NCI-H2171 treated with DMSO at 0.1 percent for 48 hours (cell line): ENCODE data around the gene CGB8.
"Not testable (repeated sequence)": the region's sequence is repeated elsewhere in the genome, so short reads cannot be mapped to it uniquely, and the experiment has no call there.

ENCODE experiments used
- DNase-seq: peaks from one replicate; lab custom pipeline; 2025; lab: John Stamatoyannopoulos, UW

CGB8 gene

DNA sequence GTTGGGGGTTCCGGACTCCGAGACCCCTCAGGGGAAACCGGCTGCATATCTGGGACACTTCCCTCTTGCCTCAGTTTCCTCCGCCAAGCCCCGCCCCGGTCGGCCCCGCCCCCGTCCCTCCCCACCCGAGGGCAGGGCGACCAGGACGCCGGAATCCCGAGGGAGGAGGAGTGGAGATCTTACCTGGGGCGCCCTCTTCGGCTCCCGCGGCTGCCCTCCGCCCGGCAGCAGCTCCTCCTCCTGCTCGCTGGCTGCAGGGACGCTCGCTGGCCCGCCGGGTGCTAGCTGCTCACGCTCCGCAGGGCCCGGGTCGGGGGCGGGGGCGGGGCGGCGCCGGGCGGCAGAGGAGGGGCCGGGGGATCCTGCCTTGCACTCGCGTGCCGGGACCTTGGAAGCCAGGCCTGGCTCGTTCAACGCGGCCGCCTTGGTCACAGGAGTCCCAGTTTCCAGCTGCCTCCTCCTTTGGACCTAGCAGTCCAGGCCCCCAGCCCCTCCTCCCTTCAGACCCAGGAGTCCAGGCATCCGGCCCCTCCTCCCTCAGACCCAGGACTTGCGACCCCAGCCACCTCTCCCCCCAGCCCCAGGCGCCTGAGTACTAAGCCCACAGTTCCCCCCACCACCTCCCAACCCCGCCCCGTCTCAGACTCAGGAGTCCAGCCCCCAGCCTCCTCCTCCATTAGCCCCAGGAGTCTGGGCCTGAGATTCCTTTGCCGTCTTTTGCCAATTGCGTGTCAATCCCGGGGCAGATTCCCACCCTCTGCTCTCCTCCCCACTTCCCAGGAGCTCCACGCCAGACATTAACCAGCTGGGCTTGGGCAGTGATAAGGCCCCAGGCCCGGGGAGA, 16.1 kb upstream of the CGB8 start, which contains the start of gene NTF4:
TSS of gene NTF4 (minus strand) at position 51 of the 844 bp plus-strand sequence. CDS start 2,821 bp downstream, outside the sequence.
- peak; percentile 28 for DNase-seq

DNA sequence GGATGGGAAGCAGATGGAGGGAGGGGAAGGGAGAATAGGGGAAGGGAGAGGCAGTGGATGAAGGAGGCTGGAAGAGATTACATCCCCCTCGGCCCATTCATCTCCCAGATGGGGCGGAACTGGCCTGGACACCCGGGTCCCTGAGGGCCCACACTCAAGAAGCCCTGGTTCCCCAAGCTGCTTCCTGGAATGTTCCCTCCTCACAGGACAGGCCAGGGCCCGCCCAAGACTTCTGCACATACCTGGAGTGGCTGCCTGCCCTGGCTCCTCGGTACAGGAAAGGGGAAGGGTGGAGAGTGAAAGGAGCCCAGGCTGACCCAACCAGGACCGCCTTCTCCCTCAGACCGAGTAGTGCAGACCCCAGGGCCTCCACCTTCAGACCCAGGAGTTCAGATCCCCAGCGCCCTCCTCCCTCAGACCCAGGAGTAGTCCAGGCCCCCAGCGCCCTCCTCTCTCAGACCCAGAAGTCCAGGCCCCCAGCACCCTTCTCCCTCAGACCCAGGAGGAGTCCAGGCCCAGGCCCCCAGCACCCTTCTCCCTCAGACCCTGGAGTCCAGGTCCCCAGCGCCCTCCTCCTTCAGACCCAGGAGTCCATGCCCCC, 15.2 kb upstream of the CGB8 start:
- DNase-seq = peak; percentile 6

DNA sequence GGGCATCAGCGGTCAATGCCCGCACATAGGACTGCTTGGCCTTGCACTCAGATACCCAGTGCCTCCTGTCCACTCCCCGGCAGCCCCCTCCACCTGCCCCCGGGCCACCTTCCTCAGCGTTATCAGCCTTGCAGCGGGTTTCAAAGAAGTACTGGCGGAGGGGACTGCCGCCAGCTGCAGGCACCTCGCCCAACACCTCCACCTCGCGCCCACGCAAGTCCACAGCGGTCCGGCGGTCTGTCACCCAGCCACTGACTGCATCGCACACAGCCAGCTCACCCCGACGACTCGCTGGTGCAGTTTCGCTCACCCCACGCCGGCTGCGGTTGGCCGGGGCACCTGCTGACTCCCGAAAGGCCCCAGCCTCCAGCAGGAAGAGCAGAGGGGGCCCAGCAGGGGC, 12.5 kb upstream of the CGB8 start:
- no peak for DNase-seq

DNA sequence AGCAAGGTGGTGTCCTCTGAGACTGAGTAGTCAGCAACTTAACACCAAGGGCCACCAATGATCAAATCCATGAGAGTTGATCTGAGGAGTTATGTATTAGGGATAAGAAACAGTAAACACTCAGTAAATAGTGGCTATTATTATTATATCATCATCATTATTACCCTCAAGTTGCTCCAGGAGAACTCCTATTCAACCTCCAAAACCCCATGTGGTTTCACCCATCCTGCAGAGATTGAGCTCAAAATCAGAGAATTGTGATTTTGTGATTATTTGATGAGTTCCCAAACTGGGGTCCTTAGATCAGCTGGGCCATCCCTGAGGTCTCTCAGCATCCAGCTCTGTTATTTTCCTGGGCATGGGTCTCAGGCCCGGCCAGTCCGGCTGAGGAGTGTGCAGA, 12.1 kb upstream of the CGB8 start:
- DNase-seq = no peak

DNA sequence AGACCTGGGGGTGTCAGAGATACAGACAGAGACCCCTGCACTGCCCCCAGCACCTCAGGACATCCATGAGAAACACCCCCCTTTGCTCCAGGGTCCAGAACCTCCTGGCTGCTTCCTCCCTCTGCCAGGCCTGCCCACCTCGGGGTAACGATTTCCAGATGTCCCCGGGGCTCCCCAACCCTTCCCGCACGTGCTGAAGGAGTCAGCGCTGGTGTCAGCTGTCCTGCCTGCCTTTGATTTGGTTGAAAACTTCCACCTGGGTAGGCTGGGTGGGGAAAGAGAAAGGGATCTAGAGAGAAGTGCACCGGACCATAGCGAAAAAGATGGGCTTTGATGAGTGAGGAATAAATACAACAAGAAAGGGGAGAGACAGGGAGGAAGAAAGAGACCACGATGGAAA, 10.1 kb upstream of the CGB8 start:
- no peak for DNase-seq

DNA sequence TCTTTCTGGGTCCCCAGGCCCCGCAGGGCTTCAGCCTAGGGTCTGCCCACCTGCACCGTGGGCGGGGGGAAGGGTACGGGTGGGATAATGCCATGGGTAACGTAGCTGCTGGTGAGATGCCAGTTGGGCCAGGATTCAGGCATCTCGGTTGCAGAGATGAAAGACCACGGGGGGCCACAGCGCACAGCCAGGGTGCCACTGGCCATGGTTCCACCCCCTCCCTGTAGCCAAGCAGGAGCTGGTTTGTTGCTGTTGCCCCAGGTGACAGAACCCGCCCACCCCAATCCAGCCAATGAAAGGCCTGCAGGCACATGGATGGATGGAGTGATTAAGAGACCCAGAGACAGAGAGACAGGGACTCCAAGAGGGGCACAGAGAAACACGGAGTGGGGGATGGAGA, 9.7 kb upstream of the CGB8 start:
- DNase-seq = no peak

DNA sequence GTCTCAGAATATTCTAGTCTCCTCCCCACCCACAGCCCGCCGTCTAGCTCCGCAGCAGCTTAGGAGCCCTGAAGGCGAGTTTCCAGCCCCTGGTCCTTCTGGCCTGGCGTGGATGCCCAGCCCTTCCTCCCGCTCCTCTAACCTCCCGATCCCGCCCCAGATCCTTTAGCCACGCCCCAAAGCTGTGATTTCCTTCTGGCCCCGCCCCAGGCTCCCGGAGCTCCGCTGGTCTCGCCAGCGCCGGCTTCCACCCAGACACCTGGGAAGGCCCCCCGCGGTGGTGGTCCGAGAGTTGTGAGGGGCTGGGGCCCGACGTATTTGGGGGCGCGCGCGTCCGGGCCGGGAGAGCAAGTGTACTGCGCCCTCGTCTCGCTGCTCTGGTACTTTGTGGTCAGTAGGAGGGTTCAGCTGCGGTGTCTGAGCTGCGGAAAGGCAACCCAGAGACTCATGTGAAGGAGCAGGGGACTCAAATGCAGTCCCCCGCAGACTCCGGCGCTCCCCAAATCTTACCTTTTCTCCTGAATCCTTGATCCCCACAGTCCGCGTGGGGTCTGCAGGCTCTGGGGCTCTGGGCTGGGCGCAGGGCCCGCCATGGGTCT, 8.8 kb upstream of the CGB8 start, which contains the start of gene CGB7:
TSS of gene CGB7 (minus strand) at position 114 of the 599 bp plus-strand sequence. CDS start 2,374 bp downstream, outside the sequence.
- DNase-seq = no peak

DNA sequence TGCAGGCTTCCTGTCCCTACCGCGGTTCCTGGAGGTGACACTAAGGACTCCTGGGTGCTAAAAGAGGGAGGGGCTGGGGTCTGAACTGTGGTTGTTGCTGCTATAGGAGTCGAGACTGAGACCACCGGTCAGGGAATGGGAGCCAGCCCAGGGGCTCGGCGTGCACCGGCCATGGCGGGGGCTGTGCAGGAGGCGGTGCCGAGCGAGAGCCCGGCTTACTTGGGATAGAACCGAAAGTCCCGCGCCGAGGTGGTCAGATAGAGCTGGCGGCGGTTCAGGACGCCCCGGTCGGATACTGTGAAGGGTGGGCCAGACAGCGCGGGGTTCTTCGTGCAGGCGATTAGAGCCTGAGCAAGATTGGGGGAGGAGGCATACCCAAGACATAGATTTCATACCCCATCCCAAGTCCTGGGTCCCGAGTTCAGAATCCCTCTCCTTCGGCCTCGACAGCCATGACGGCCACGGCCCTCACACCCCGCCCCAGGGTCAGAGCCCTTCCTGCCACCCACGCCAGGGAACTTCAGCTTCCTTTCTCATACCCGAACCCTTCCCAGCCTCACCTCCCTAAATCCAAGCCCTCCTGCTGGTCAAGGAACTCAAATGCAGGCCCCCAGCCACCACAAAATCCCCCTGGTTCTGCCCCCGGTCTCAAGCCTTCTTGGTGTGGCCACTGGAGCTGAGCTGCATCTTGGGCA, 8.1 kb upstream of the CGB8 start:
- DNase-seq = not testable (repeated sequence)

DNA sequence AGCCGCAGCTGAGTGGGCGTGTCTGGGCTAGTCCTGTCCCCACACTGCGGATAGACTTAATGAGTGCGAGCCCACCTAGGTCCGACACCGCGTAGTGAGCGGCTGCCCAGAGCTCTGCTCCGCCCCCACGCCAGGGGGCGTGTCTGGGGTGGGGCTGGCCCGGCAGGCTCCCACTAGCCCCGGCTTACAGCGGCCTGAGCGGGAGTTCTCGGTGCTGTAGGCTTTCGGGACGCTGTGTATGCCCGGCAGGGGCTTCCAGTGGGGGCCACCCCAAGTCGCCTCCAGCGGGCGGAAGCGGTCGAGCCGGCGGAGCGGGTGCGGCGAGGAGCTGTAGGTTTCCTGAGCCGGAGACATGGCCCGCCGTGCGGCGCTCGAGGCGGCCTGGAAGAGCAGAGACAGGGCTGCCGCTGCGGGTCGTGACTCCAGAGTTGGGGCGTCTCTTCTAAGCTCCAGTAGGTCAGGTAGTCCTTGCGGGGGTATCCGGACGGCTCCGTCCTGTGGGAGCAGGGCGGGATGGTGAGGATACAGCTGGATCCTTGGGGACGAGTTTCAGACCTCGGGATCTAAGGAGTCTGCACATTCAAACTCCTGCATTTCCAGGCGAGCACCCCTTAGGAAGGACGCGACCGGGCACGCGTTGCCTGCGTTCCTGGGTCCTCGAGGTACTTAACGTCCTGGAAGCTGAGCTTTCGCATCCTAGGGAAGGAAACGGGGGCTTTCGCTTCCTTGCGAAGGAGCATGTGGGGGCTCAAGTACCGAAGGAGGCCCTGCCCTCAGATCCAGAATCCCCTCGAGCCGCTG, 7.4 kb upstream of the CGB8 start:
- DNase-seq = peak; percentile 28

DNA sequence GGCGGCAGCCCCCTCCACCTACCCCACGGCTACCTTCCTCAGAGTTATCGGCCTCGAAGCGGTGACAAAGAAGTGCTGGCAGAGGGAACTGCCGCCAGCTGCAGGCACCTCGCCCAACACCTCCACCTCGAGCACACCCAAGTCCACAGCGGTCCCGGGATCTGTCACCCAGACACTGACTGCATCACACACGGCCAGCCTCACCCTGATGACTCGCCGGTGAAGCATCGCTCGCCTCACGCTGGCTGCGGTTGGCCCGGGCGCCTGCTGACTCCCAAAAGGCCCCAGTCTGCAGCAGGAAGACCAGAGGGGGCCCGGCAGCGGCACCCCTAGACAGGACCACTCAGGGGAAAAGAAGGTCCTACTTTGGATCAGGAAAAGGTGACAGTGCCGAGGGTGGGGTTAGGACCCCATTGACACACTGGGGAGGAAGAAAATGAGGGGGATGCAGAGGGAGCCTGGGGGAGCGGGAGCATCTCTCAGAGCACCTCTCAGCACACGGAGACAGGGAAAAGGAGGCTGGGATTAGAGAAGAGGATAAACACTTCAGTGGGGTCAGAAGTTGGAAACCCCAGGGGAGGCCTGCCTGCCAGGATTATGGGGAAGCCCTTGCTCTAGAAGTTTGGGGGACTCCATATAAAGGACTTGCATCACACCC, 1.6 kb upstream of the CGB8 start:
- not testable (repeated sequence) for DNase-seq

DNA sequence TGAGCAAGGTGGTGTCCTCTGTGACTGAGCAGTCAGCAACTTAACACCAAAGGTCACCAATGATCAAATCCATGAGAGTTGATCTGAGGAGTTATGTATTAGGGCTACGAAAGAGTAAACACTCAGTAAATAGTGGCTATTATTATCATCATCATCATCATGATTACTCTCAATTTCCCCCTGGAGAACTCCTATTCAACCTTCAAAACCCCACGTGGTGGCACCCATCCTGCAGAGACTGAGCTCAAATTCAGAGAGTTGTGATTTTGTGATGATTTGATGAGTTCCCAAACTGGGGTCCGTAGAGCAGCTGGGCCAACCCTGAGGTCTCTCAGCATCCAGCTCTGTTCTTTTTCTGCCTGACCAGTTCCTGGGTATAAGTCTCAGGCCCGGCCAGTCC, 923 bp upstream of the CGB8 start:
- not testable (repeated sequence) for DNase-seq

DNA sequence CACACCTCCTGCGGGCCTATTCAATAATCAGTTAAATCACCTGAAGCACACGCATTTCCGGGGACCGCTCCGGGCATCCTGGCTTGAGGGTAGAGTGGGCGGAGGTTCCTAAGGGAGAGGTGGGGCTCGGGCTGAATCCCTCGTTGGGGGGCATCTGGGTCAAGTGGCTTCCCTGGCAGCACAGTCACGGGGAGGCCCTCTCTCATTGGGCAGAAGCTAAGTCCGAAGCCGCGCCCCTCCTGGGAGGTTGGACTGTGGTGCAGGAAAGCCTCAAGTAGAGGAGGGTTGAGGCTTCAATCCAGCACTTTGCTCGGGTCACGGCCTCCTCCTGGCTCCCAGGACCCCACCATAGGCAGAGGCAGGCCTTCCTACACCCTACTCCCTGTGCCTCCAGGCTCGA, 5.4 kb downstream of the CGB8 start, which contains the start of gene CGB5:
TSS of gene CGB5 (plus strand) at position 301 of the 400 bp plus-strand sequence. CDS start 362 bp downstream, outside the sequence.
- not testable (repeated sequence) for DNase-seq

DNA sequence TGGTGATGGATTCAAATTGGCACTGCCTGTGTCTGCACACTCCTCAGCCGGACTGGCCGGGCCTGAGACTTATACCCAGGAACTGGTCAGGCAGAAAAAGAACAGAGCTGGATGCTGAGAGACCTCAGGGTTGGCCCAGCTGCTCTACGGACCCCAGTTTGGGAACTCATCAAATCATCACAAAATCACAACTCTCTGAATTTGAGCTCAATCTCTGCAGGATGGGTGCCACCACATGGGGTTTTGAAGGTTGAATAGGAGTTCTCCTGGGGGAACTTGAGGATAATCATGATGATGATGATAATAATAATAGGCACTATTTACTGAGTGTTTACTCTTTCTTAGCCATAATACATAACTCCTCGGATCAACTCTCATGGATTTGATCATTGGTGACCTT, 6.2 kb downstream of the CGB8 start:
- DNase-seq = not testable (repeated sequence)

DNA sequence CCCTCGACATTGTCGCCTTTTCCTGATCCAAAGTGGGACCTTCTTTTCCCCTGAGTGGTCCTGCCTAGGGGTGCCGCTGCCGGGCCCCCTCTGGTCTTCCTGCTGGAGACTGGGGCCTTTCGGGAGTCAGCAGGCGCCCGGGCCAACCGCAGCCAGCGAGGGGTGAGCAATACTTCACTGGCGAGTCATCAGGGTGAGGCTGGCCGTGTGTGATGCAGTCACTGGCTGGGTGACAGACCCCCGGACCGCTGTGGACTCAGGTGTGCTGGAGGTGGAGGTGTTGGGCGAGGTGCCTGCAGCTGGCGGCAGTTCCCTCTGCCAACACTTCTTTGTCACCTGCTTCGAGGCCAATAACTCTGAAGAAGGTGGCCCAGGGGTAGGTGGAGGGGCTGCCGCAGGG, 6.7 kb downstream of the CGB8 start:
- DNase-seq = no peak

DNA sequence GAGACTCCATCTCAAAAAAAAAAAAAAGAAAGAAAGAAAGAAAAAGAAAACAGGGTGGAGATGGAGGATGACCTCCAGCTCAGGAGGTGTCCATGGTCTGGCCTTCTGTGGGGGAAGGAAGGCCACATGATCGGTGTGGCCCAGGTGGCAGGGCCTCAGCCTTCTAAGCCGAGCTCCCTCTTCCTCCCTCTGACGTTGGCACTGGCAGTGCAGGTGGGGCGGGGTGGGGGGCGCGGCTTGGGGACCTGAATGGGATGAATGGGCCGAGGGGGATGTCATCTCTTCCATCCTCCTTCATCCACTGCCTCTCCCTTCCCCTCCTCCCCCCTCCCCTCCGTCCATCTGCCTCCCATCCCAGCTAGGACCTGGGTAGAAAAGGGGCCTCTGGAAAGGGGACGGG, 9.2 kb downstream of the CGB8 start:
- DNase-seq = not testable (repeated sequence)

DNA sequence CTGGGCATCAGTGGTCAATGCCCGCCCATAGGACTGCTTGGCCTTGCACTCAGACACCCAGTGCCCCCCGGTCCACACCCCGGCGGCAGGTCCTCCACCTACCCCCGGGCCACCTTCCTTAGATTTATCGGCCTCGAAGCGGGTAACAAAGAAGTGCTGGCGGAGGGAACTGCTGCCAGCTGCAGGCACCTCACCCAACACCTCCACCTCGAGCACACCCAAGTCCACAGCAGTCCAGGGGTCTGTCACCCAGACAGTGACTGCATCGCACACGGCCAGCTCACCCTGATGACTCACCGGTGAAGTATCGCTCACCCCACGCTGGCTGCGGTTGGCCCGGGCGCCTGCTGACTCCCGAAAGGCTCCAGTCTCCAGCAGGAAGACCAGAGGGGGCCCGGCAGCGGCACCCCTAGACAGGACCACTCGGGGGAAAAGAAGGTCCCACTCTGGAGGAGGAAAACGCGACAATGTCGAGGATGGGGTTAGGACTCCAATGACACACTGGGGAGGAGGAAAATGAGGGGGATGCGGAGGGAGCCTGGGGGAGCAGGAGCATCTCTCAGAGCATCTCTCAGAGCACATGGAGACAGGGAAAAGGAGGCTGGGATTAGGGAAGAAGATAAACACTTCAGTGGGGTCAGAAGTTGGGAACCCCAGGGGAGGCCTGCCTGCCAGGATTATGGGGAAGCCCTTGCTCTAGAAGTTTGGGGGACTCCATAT, 10.2 kb downstream of the CGB8 start:
- not testable (repeated sequence) for DNase-seq

DNA sequence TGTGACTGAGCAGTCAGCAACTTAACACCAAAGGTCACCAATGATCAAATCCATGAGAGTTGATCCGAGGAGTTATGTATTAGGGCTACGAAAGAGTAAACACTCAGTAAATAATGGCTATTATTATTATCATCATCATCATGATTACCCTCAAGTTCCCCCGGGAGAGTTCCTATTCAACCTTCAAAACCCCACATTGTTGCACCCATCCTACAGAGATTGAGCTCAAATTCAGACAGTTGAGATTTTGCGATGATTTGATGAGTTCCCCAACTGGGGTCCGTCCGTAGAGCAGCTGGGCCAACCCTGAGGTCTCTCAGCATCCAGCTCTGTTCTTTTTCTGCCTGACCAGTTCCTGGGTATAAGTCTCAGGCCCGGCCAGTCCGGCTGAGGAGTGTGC, 10.8 kb downstream of the CGB8 start:
- not testable (repeated sequence) for DNase-seq

DNA sequence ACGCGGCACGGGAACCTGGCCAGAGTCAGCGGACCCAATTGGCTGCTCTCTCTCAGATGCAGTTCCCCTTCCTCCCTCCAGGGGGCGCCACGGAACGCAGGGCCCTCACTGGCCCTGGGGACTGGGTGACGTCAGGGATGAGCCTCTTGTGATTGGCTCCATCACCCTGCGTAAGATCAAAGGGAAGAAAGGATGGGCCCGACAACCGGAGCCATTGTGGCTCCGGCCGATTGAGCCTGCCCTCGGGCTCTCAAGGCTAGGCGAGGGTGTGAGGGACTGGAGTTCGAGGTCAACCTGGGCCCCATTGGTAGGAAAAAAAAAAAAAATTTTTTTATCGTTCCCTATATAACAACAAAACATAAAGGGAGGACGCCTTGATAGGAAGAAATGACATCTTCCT, 12.1 kb downstream of the CGB8 start, which contains the start of gene CGB1:
TSS of gene CGB1 (minus strand) at position 81 of the 400 bp plus-strand sequence. CDS start 184 bp downstream, outside the sequence.
- peak; percentile 68 for DNase-seq

DNA sequence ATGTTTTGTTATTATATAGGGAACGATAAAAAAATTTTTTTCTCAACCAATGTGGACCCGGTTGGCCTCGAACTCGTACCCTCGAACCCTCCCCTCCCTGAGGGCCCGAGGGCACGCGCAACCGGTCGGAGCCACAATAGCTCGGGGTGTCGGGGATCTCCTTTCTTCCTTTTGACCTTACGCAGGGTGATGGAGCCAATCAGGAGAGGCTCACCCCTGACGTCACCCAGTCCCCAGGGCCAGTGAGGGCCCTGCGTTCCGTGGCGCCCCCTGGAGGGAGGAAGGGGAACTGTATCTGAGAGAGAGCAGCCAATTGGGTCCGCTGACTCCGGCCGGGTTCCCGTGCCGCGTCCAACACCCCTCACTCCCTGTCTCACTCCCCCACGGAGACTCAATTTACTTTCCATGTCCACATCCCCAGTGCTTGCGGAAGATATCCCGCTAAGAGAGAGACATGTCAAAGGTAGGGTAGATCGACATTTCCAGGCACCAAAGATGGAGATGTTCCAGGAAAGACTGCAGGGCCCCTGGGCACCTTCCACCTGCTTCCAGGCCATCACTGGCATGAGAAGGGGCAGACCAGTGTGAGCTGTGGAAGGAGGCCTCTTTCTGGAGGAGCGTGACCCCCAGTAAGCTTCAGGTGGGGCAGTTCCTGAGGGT, 17.1 kb downstream of the CGB8 start, which contains the start of gene CGB2:
TSS of gene CGB2 (plus strand) at position 249 of the 660 bp plus-strand sequence. CDS start at position 455, 206 bp downstream.
- peak; percentile 84 for DNase-seq
